GM23248 (cell line): ENCODE data around the gene MYO5B. TPM values are rescaled to one million over a fixed set of nuclear protein-coding genes. Genes with fewer than 3 reads are reported as not detected.
A peak's percentile ranks its signal among the peaks of the same experiment; 100 is the strongest.

ENCODE experiments used
- DNase-seq: peaks from one replicate; pipeline ENCODE4 v3.0.0-alpha.2; 2015
- H2AFZ ChIP-seq: fragments of 200-600 bp; sonication (generic); 2 replicates; pipeline ENCODE4 v1.6.1; 2016; ENCODE audit warnings: antibody characterized with exemption
- H3F3A ChIP-seq: fragments of 200-600 bp; sonication (generic); 2 replicates; pipeline ENCODE4 v1.6.1; 2016; ENCODE audit warnings: mild to moderate bottlenecking, antibody characterized with exemption, mixed run types; ENCODE audit not compliant: insufficient read depth
- H3K27ac ChIP-seq: fragments of 200-600 bp; sonication (generic); 2 replicates; pipeline ENCODE4 v1.5.1; 2016; ENCODE audit warnings: mild to moderate bottlenecking
- H3K27me3 ChIP-seq: fragments of 200-600 bp; sonication (generic); replicated peaks from 2 replicates; pipeline ENCODE4 v1.6.1; 2016; ENCODE audit warnings: mild to moderate bottlenecking; ENCODE audit not compliant: insufficient read depth
- H3K36me3 ChIP-seq: fragments of 200-600 bp; sonication (generic); 2 replicates; pipeline ENCODE4 v1.6.1; 2016; ENCODE audit warnings: low read depth, mild to moderate bottlenecking
- H3K4me1 ChIP-seq: fragments of 200-600 bp; sonication (generic); 2 replicates; pipeline ENCODE4 v1.6.1; 2016; ENCODE audit warnings: mild to moderate bottlenecking; ENCODE audit not compliant: insufficient read depth
- H3K4me2 ChIP-seq: fragments of 200-600 bp; sonication (generic); one replicate; pipeline ENCODE4 v1.6.1; 2016; ENCODE audit warnings: mild to moderate bottlenecking; ENCODE audit not compliant: unreplicated experiment
- H3K4me3 ChIP-seq: fragments of 200-600 bp; sonication (generic); 2 replicates; pipeline ENCODE4 v1.5.1; 2016; ENCODE audit warnings: mild to moderate bottlenecking
- H3K79me2 ChIP-seq: fragments of 200-600 bp; sonication (generic); 2 replicates; pipeline ENCODE4 v1.6.1; 2016; ENCODE audit warnings: mild to moderate bottlenecking; ENCODE audit not compliant: insufficient read depth
- H3K9ac ChIP-seq: fragments of 200-600 bp; sonication (generic); 2 replicates; pipeline ENCODE4 v1.6.1; 2016; ENCODE audit warnings: mild to moderate bottlenecking
- H3K9me2 ChIP-seq: fragments of 200-600 bp; sonication (generic); 2 replicates; pipeline ENCODE4 v1.6.1; 2016; ENCODE audit warnings: mixed run types, mild to moderate bottlenecking, moderate library complexity; ENCODE audit not compliant: insufficient read depth
- H3K9me3 ChIP-seq: fragments of 200-600 bp; sonication (generic); one replicate; pipeline ENCODE4 v1.6.1; 2017; ENCODE audit warnings: low read depth
- H4K20me1 ChIP-seq: fragments of 200-600 bp; sonication (generic); 2 replicates; pipeline ENCODE4 v1.6.0; 2016; ENCODE audit not compliant: insufficient read depth
- EZH2 ChIP-seq: fragments of 200-600 bp; sonication (generic); IDR thresholded peaks from 2 replicates; pipeline ENCODE4 v1.6.1; 2018; ENCODE audit warnings: antibody characterized with exemption, mild to moderate bottlenecking; ENCODE audit not compliant: insufficient read depth, poor library complexity, severe bottlenecking
- EZH2phosphoT487 ChIP-seq: fragments of 200-600 bp; sonication (generic); IDR thresholded peaks from 2 replicates; pipeline ENCODE4 v1.6.1; 2018; ENCODE audit warnings: antibody characterized with exemption, moderate library complexity, mild to moderate bottlenecking, low read depth; ENCODE audit not compliant: insufficient read depth
- WGBS, 2 experiments: methylation state at CpG; one replicate each; pipeline ENCODE4 v1.1.6; 2015 to 2017; ENCODE audit warnings: low lambda C conversion rate in 2 of 2, low coverage in 1 of 2; ENCODE audit errors: missing lambda C conversion rate in 2 of 2; 5-methylcytosine and 5-hydroxymethylcytosine counted together
- in situ Hi-C: fragments of 300-500 bp; cut with MboI; formaldehyde crosslinking; loops from 2 replicates; pipeline ENCODE4 v1.15.0; 2020
- polyA plus RNA-seq: library from polyadenylated mRNA; unstranded; fragments of >200 nt; fragmentation: Nextera tagmentation; extraction: Ambion mirVana; gene quantifications from 2 replicates; pipeline ENCODE4 v1.2.1, GENCODE V29; 2016
- total RNA-seq: library from RNA; depleted of rRNA; stranded (reverse); fragments of >200 nt; shearing (Covaris generic); gene quantifications from 2 replicates; pipeline ENCODE4 v1.2.3, GENCODE V29; 2014

The MYO5B gene
- total and polyA plus RNA-seq, 2 experiments from 2014 or later = 0.03 TPM; not detected in 1

DNA sequence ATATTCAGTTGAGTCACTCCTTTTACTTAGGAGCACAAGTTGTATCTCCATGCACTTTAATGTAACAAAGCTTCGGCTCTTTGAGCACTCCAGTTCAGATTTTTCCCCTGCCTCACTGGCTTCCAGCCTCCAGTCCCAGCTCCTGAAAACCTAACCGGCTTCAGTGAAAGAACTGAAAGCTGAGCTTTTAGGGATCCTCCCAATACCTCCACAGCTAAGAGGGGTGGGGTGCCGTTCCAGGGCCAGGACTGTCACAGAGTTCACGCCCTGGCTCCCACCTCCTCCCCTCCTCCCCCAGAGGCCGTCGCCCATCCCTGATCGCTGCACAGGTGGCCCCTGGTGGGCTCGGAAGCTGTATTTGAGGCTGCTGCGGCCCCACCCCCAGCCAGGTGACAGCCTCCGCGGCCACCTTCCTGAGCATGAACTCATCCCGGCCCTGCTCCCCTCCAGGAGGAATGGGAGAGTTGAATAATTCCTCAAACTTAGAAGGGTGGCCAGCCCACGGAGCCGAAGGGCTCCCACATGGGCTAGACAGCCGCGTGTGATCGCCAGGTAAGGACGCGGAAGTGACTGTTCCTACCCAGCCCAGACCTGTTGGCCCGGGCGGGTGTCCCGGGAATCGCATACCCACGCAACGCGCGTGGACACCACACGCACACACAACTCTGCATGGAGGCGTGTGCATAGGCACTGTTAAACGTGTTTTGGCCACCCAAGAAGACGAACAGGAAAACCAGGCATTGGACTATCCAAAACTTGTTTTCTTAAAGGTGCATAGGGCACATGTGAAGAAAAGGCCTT is 1.8 kb downstream of the MYO5B start:
- 9 to 10% methylated on average over 27 to 30 of the region's 31 CpGs for WGBS, 2 experiments
- Histone ChIP-seq H3K4me2 (no peak overlapping the region), H3K27me3 (peaks cover 52% of the 10 kb centered on the region)

DNA sequence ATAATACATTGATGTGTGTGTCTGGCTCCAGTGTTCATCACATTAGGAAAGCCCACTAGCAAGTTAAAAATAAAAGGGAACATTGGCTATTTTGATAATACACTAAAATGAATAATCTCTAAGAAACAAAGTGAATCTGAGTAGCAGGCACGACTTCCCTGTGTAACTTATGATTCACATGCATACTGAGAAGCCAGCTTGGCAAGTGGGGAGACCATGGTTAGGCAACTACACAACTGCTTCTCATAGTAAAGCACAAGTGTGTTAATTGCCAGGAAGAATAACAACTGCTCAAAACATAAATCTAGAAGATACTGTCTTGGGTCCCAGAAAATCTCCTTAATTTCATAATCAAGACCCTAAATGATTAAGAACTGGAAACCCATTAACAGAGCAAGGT is 4.0 kb downstream of the MYO5B start:
- WGBS, 2 experiments = 5 to 9% methylated on average over 1 of the region's 1 CpG
- Histone ChIP-seq H3K36me3 (no peaks in the 10 kb centered on the region), H2AFZ (no peak overlapping the region), H3K4me2 (no peak overlapping the region), H4K20me1 (no peaks in the 10 kb centered on the region), H3K4me3 (no peak overlapping the region), H3F3A (no peaks in the 10 kb centered on the region), H3K9me2 (no peaks in the 10 kb centered on the region), H3K79me2 (no peaks in the 10 kb centered on the region), H3K9me3 (no peaks in the 10 kb centered on the region), H3K4me1 (no peaks in the 10 kb centered on the region), H3K9ac (no peak overlapping the region), H3K27ac (no peak overlapping the region), H3K27me3 (peaks cover 49% of the 10 kb centered on the region)
- TF ChIP-seq EZH2 (no peak), EZH2phosphoT487 (no peak)
- in situ Hi-C loops = no loop called here
- DNase-seq = peak; percentile 11

More for the DNA sequence above, 1.8 kb downstream of the MYO5B start:
- Histone ChIP-seq H3K9ac (no peak overlapping the region), H3K4me3 (no peak overlapping the region), H3K9me2 (no peaks in the 10 kb centered on the region), H3F3A (no peaks in the 10 kb centered on the region), H3K9me3 (no peaks in the 10 kb centered on the region), H3K4me1 (no peaks in the 10 kb centered on the region), H3K36me3 (no peaks in the 10 kb centered on the region), H2AFZ (no peak overlapping the region), H3K27ac (no peak overlapping the region), H3K79me2 (no peaks in the 10 kb centered on the region), H4K20me1 (no peaks in the 10 kb centered on the region)
- TF ChIP-seq EZH2 = no peak
- no peak for TF ChIP-seq EZH2phosphoT487
- DNase-seq = no peak
- in situ Hi-C loops = no loop called here

DNA sequence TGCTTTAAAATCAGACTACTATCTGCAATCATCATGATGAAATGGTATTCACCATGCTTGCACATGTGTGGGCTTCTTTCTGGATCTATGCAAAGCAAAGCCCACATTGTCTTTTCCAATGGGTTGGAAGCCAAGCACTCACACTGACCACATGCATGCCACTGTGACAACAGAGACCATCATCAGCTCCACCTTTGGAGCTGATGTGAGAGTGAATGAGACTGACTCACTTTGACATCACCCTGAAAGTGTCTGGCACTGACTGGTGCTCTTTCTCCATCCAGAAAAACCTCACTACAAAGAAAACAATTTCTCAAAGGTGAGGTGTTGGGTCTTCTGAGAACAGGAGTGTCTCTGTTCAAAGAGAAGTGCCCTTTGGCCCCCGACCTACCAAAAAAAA is 4.7 kb downstream of the MYO5B start:
- Histone ChIP-seq H3F3A (no peaks in the 10 kb centered on the region), H3K9me3 (no peaks in the 10 kb centered on the region), H3K36me3 (no peaks in the 10 kb centered on the region), H3K9me2 (no peaks in the 10 kb centered on the region), H3K4me2 (no peak overlapping the region), H3K9ac (no peak overlapping the region), H3K4me1 (no peaks in the 10 kb centered on the region), H4K20me1 (no peaks in the 10 kb centered on the region), H3K27me3 (peaks cover 42% of the 10 kb centered on the region), H2AFZ (no peak overlapping the region), H3K27ac (no peak overlapping the region), H3K4me3 (no peak overlapping the region), H3K79me2 (no peaks in the 10 kb centered on the region)
- WGBS, 2 experiments = 5 to 6% methylated on average over 1 of the region's 1 CpG
- TF ChIP-seq EZH2 (no peak), EZH2phosphoT487 (no peak)
- peak; percentile 32 for DNase-seq
- in situ Hi-C loops = no loop called here

DNA sequence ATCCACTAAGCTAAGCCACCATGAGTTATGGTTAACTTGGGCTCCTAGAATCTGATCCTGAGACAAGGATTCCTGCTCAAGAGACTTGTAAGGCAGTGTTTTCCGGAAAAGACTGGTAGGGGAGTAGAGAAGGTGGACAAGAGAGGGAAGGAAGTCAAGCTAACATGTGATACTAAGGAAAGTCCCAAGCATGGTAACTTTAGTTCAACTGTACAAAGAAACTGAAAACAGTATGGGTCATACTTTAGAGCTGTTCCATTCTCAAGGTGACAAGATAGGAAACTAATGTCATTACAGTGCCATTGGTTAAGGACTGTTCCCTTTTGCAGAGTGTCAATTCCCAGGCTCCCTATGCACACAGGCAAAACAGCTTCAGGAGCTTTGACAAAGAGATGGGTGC is 5.8 kb downstream of the MYO5B start:
- Histone ChIP-seq H2AFZ (no peak overlapping the region), H3K4me3 (no peak overlapping the region), H3K9ac (no peak overlapping the region), H3K79me2 (no peaks in the 10 kb centered on the region), H3K27me3 (peaks cover 35% of the 10 kb centered on the region), H3K27ac (no peak overlapping the region), H3F3A (no peaks in the 10 kb centered on the region), H4K20me1 (no peaks in the 10 kb centered on the region), H3K4me1 (no peaks in the 10 kb centered on the region), H3K9me2 (no peaks in the 10 kb centered on the region), H3K36me3 (no peaks in the 10 kb centered on the region), H3K9me3 (no peaks in the 10 kb centered on the region), H3K4me2 (no peak overlapping the region)
- no peak for TF ChIP-seq EZH2phosphoT487
- 33 to 35% methylated on average over 1 of the region's 1 CpG for WGBS, 2 experiments
- in situ Hi-C loops = no loop called here
- no peak for DNase-seq
